ENCODE data around the gene TFF2.

TFF2 gene

GRCh38 chr21:42382915-42383314, 32.1 kb upstream of the TFF2 start:
- peaks cover 33% of the 10 kb centered on the region for H3K4me1 ChIP-seq (ENCODE audit: insufficient read depth, low read length, poor library complexity, severe bottlenecking)

DNA sequence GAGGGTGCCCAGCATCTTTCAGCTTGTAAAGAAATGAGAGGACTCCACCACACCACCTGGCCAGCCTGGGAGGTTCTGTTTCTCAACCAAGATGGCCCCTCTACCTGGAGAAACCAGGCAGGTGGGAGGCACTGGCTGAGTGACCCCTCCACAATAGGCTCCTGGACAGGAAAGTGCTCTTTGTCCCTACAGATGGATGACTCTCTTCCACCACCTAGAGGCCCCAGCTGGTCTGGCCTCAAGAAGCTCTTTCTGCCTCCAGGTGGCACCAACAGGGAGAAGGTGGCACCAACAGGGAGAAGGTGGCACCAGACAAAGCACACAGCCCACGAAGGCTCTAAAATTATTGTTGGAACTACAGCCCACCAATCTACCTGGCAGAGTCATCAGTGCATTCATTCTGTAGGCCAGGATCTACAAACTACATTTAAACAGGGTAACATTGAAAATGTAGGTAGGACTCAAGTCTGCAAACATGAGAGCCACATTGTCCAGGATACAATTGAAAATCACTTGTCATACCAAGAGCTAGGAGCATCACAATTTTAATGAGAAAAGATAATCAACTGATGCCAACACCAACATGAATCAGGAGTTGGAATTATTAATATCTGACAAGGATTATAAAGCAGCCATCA, 30.7 kb upstream of the TFF2 start:
- no peaks in the 10 kb centered on the region for H4K20me1 ChIP-seq (ENCODE audit: insufficient read depth, low read length, poor library complexity, severe bottlenecking)
- H2AFZ ChIP-seq (ENCODE audit: low read length), result no peak overlapping the region
- peaks cover 14% of the 10 kb centered on the region; the same call in 1 of the 2 replicates for H3K9me3 ChIP-seq (ENCODE audit: insufficient read depth, low read depth, low read length)
- H3K4me3 ChIP-seq (ENCODE audit: low read length, poor library complexity, severe bottlenecking), result no peak overlapping the region
- H3K4me2 ChIP-seq (ENCODE audit: low read depth, low read length, poor library complexity, severe bottlenecking), result no peak overlapping the region
- TF ChIP-seq EZH2phosphoT487 (IDR thresholded peaks at IDR 0.05; ENCODE audit: borderline replicate concordance) (no peak), CTCF (conservative IDR thresholded peaks at IDR 0.05; ENCODE audit: low read length) (peak; percentile 98)
- H3K9ac ChIP-seq (ENCODE audit: low read depth, low read length, poor library complexity, severe bottlenecking), result no peak overlapping the region
- no peaks in the 10 kb centered on the region for H3K36me3 ChIP-seq (ENCODE audit: insufficient read depth, low read length)
- H3K4me1 ChIP-seq (ENCODE audit: insufficient read depth, low read length, poor library complexity, severe bottlenecking), result peaks cover 24% of the 10 kb centered on the region
- H3K79me2 ChIP-seq (ENCODE audit: insufficient read depth, low read length), result no peaks in the 10 kb centered on the region
- no peaks in the 10 kb centered on the region for H3F3A ChIP-seq (ENCODE audit: low read depth)
- H3K9me2 ChIP-seq (replicated peaks; ENCODE audit: low read depth, low read length), result no peaks in the 10 kb centered on the region
- no peaks in the 10 kb centered on the region for H3K27me3 ChIP-seq (ENCODE audit: insufficient read depth, low read length, poor library complexity, severe bottlenecking)

More at GRCh38 chr21:42382915-42383314, 32.1 kb upstream of the TFF2 start:
- no peak overlapping the region for H3K4me2 ChIP-seq (ENCODE audit: low read depth, low read length, poor library complexity, severe bottlenecking)
- no peaks in the 10 kb centered on the region for H3K79me2 ChIP-seq (ENCODE audit: insufficient read depth, low read length)
- H3K27me3 ChIP-seq (ENCODE audit: insufficient read depth, low read length, poor library complexity, severe bottlenecking), result no peaks in the 10 kb centered on the region
- peaks cover 14% of the 10 kb centered on the region; the same call in 1 of the 2 replicates for H3K9me3 ChIP-seq (ENCODE audit: insufficient read depth, low read depth, low read length)
- H3K4me3 ChIP-seq (ENCODE audit: low read length, poor library complexity, severe bottlenecking), result no peak overlapping the region
- H4K20me1 ChIP-seq (ENCODE audit: insufficient read depth, low read length, poor library complexity, severe bottlenecking), result no peaks in the 10 kb centered on the region
- no peaks in the 10 kb centered on the region for H3F3A ChIP-seq (ENCODE audit: low read depth)
- no peaks in the 10 kb centered on the region for H3K36me3 ChIP-seq (ENCODE audit: insufficient read depth, low read length)
- no peaks in the 10 kb centered on the region for H3K9me2 ChIP-seq (replicated peaks; ENCODE audit: low read depth, low read length)
- TF ChIP-seq CTCF (conservative IDR thresholded peaks at IDR 0.05; ENCODE audit: low read length), result no peak
- no peak for TF ChIP-seq EZH2phosphoT487 (IDR thresholded peaks at IDR 0.05; ENCODE audit: borderline replicate concordance)
- no peak overlapping the region for H3K9ac ChIP-seq (ENCODE audit: low read depth, low read length, poor library complexity, severe bottlenecking)
- no peak overlapping the region for H2AFZ ChIP-seq (ENCODE audit: low read length)

DNA sequence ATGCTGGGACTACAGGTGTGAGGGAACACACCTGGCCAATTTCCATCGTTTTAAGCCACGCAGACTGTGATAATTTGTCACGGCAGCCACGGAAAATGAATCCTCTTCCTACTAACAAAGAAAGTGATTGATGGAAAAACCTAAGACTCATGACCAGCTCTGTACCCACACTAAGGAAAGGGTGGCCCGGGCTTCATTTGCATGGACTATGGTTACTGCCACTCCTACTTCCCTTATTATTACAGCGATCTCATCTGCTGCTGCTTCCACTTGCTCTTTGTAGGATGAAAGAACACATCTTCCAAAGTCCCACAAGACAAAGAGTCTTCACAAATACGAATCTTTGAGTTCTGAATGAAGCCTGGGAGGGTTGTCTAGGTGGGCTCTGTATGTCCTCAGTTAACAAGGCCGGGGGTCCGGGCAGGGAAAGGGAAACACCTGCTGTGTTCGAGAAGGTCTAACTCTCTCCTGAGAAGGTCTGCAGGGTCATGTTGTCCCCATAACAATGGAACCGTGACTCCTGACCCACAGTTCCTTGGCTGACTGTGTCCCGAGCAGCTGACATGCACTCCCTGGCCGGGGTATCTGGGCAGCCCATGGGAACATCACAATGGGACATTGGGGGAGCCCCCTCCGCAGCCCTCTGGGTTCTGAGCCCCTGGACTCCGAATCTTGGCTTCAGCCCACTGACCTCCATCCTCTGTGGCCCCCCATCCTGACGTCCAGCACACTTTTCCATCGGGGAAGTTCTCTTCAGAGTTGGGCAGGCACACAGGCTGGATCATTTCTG, 28.8 kb upstream of the TFF2 start:
- H3K79me2 ChIP-seq (ENCODE audit: insufficient read depth, low read length), result no peaks in the 10 kb centered on the region
- no peak overlapping the region for H3K4me2 ChIP-seq (ENCODE audit: low read depth, low read length, poor library complexity, severe bottlenecking)
- peaks cover 14% of the 10 kb centered on the region for H3K4me1 ChIP-seq (ENCODE audit: insufficient read depth, low read length, poor library complexity, severe bottlenecking)
- H3K27me3 ChIP-seq (ENCODE audit: insufficient read depth, low read length, poor library complexity, severe bottlenecking), result no peaks in the 10 kb centered on the region
- TF ChIP-seq EZH2phosphoT487 (IDR thresholded peaks at IDR 0.05; ENCODE audit: borderline replicate concordance), result no peak
- no peak for TF ChIP-seq CTCF (conservative IDR thresholded peaks at IDR 0.05; ENCODE audit: low read length)
- H3K9ac ChIP-seq (ENCODE audit: low read depth, low read length, poor library complexity, severe bottlenecking), result no peak overlapping the region
- H3K36me3 ChIP-seq (ENCODE audit: insufficient read depth, low read length), result no peaks in the 10 kb centered on the region
- no peaks in the 10 kb centered on the region for H3F3A ChIP-seq (ENCODE audit: low read depth)
- H2AFZ ChIP-seq (ENCODE audit: low read length), result no peak overlapping the region
- peaks cover 14% of the 10 kb centered on the region; the same call in 1 of the 2 replicates for H3K9me3 ChIP-seq (ENCODE audit: insufficient read depth, low read depth, low read length)
- no peaks in the 10 kb centered on the region for H4K20me1 ChIP-seq (ENCODE audit: insufficient read depth, low read length, poor library complexity, severe bottlenecking)
- no peak overlapping the region for H3K4me3 ChIP-seq (ENCODE audit: low read length, poor library complexity, severe bottlenecking)
- no peaks in the 10 kb centered on the region for H3K9me2 ChIP-seq (replicated peaks; ENCODE audit: low read depth, low read length)

Data from Loucy (cell line).